Measurements from ENCODE around the gene PTPRO.

Gene PTPRO

DNA sequence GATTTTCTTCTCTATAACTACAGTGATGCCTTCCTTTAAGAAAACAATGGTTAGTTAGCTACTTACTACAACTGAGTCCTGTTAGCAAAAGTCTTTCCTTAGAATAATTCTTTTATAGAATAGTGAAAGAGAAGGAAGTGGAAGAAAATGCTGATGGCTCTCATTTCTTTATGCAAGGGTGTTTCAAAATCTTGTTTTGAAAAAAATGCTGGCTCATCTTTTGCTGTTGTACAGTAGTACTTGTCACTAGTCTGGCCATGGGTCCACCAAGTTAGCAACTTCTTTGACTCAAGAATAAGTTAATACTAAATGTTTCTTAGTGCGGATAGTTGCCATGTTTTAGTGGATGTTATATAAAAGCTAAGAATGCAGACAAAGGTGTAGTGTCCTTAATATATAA lies 225.4 kb downstream of the PTPRO start:
- Histone ChIP-seq H3K23ac (ENCODE audit: low read length) (no peak overlapping the region), H3K18ac (ENCODE audit: low read length) (no peak overlapping the region), H3K4ac (ENCODE audit: low read depth, low read length) (no peak overlapping the region), H2AK5ac (ENCODE audit: low read length) (no peak overlapping the region), H3K27me3 (ENCODE audit: insufficient read depth, low read length, poor library complexity) (no peaks in the 10 kb centered on the region), H3K79me2 (ENCODE audit: control insufficient read depth, insufficient read depth, low read length) (no peaks in the 10 kb centered on the region), H4K8ac (ENCODE audit: low read depth, low read length) (no peak overlapping the region), H3K4me2 (ENCODE audit: low read length) (no peak overlapping the region), H3K56ac (ENCODE audit: low read length) (no peak overlapping the region), H2BK5ac (ENCODE audit: low read length) (no peak overlapping the region), H3K27ac (ENCODE audit: low read depth, low read length) (no peak overlapping the region), H2BK120ac (ENCODE audit: low read depth, low read length) (no peak overlapping the region), H3K36me3 (ENCODE audit: control insufficient read depth, insufficient read depth, low read length) (no peaks in the 10 kb centered on the region), H4K5ac (ENCODE audit: low read length) (no peak overlapping the region), H2BK15ac (replicated peaks; ENCODE audit: low read depth) (no peak overlapping the region), H3K4me3 (ENCODE audit: low read length) (no peak overlapping the region), H3K79me1 (ENCODE audit: low read length) (no peaks in the 10 kb centered on the region), H3K9ac (ENCODE audit: low read length) (no peak overlapping the region), H3K4me1 (ENCODE audit: control insufficient read depth, low read depth, low read length) (no peaks in the 10 kb centered on the region)
- no CpG with 5 or more reads among the region's 1 CpG for WGBS (ENCODE audit: extremely low coverage, insufficient coverage, low lambda C conversion rate)
- DNase-seq: no peak

DNA sequence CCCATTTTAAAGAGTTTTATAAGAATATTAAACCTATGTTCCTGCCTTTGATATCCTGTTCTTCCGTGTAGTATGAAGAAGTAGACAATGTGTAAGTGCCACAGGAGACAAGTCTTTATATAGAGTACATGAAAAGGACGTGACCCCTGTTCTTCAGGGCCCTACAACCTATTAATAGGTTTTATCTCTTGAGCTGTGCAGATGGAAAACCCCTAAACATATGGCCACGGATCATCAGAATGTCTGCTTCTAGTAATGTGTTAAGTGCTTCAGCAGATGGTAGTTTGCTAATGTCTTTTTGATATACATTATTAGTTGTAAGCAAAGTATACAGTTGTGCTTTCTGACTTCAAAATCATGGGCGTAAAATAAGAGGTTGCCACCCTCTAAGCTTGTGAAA lies 228.5 kb downstream of the PTPRO start:
- Histone ChIP-seq H3K27me3 (ENCODE audit: insufficient read depth, low read length, poor library complexity) (no peaks in the 10 kb centered on the region), H2BK15ac (replicated peaks; ENCODE audit: low read depth) (no peak overlapping the region), H3K4me1 (ENCODE audit: control insufficient read depth, low read depth, low read length) (no peaks in the 10 kb centered on the region), H2AK5ac (ENCODE audit: low read length) (no peak overlapping the region), H3K56ac (ENCODE audit: low read length) (no peak overlapping the region), H3K79me2 (ENCODE audit: control insufficient read depth, insufficient read depth, low read length) (no peaks in the 10 kb centered on the region), H3K27ac (ENCODE audit: low read depth, low read length) (no peak overlapping the region), H4K8ac (ENCODE audit: low read depth, low read length) (no peak overlapping the region), H3K4ac (ENCODE audit: low read depth, low read length) (no peak overlapping the region), H3K23ac (ENCODE audit: low read length) (no peak overlapping the region), H3K9ac (ENCODE audit: low read length) (no peak overlapping the region), H3K4me3 (ENCODE audit: low read length) (no peak overlapping the region), H2BK120ac (ENCODE audit: low read depth, low read length) (no peak overlapping the region), H2BK5ac (ENCODE audit: low read length) (no peak overlapping the region), H3K4me2 (ENCODE audit: low read length) (no peak overlapping the region), H3K79me1 (ENCODE audit: low read length) (no peaks in the 10 kb centered on the region), H4K5ac (ENCODE audit: low read length) (no peak overlapping the region), H3K36me3 (ENCODE audit: control insufficient read depth, insufficient read depth, low read length) (no peaks in the 10 kb centered on the region), H3K18ac (ENCODE audit: low read length) (no peak overlapping the region)
- no CpG with 5 or more reads among the region's 4 CpGs for WGBS (ENCODE audit: extremely low coverage, insufficient coverage, low lambda C conversion rate)
- no peak for DNase-seq

DNA sequence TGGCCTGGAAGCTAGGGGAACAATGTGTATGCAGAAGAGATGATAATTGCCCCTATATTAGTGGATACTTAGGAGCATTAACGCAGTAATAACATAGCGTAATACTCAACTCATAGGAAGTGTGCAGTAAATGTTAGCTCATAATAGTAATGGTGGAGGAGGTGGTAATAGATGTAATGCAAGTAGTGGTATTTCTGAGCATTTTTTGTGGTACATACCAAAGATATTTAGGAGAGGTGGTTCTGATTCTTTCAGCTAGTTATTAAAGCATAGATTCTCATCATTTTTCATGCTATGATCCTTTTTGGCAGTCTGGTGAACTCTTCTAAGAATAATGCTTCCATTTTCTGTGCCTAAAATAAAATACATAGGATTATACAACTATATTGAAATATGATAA lies 233.1 kb downstream of the PTPRO start:
- Histone ChIP-seq H4K5ac (ENCODE audit: low read length) (no peak overlapping the region), H4K8ac (ENCODE audit: low read depth, low read length) (no peak overlapping the region), H3K4ac (ENCODE audit: low read depth, low read length) (no peak overlapping the region), H3K56ac (ENCODE audit: low read length) (no peak overlapping the region), H3K9ac (ENCODE audit: low read length) (no peak overlapping the region), H2AK5ac (ENCODE audit: low read length) (no peak overlapping the region), H3K4me2 (ENCODE audit: low read length) (no peak overlapping the region), H3K79me2 (ENCODE audit: control insufficient read depth, insufficient read depth, low read length) (no peaks in the 10 kb centered on the region), H3K4me1 (ENCODE audit: control insufficient read depth, low read depth, low read length) (no peaks in the 10 kb centered on the region), H3K27ac (ENCODE audit: low read depth, low read length) (no peak overlapping the region), H3K27me3 (ENCODE audit: insufficient read depth, low read length, poor library complexity) (no peaks in the 10 kb centered on the region), H3K36me3 (ENCODE audit: control insufficient read depth, insufficient read depth, low read length) (no peaks in the 10 kb centered on the region), H2BK5ac (ENCODE audit: low read length) (no peak overlapping the region), H3K23ac (ENCODE audit: low read length) (no peak overlapping the region), H3K18ac (ENCODE audit: low read length) (no peak overlapping the region), H3K4me3 (ENCODE audit: low read length) (no peak overlapping the region), H3K79me1 (ENCODE audit: low read length) (no peaks in the 10 kb centered on the region), H2BK15ac (replicated peaks; ENCODE audit: low read depth) (no peak overlapping the region), H2BK120ac (ENCODE audit: low read depth, low read length) (no peak overlapping the region)
- no CpG with 5 or more reads among the region's 2 CpGs for WGBS (ENCODE audit: extremely low coverage, insufficient coverage, low lambda C conversion rate)
- no peak for DNase-seq

DNA sequence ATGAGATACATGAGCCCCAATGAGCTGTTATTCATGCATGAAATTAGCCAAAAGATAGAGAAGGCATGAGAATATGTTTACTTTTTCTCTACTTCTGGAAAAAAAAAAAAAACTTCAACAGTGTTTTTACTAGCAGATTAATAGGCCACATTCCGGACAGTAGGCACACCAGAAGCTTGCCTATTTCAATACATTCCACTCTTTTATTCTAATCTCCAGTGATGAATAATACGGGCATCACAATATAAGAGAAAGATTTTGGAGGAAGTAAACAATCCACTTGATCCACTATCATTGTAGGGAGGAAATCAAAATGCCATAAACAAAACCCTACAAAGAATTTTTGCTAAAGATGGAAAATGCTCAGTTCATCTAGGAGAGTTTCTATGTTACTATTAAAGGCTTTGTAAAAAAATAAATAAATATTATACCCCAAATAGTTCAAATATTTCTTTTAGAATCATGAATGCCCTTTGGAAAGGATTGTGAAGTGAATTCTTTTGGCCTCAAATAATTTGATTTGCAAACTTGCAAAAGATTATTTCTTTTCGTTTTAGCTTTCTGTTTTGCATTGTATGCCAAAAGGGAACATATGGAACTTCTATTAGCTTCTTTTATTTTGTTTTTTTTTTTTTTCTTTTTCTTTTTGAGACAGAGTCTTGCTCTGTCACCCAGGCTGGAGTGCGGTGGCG lies 234.2 kb downstream of the PTPRO start:
- Histone ChIP-seq H3K27me3 (ENCODE audit: insufficient read depth, low read length, poor library complexity) (no peaks in the 10 kb centered on the region), H3K4me1 (ENCODE audit: control insufficient read depth, low read depth, low read length) (no peaks in the 10 kb centered on the region), H3K9ac (ENCODE audit: low read length) (no peak overlapping the region), H3K27ac (ENCODE audit: low read depth, low read length) (no peak overlapping the region), H3K23ac (ENCODE audit: low read length) (no peak overlapping the region), H3K56ac (ENCODE audit: low read length) (no peak overlapping the region), H3K18ac (ENCODE audit: low read length) (no peak overlapping the region), H2AK5ac (ENCODE audit: low read length) (no peak overlapping the region), H3K79me1 (ENCODE audit: low read length) (no peaks in the 10 kb centered on the region), H3K79me2 (ENCODE audit: control insufficient read depth, insufficient read depth, low read length) (no peaks in the 10 kb centered on the region), H3K4me3 (ENCODE audit: low read length) (no peak overlapping the region), H2BK5ac (ENCODE audit: low read length) (no peak overlapping the region), H2BK15ac (replicated peaks; ENCODE audit: low read depth) (no peak overlapping the region), H3K4ac (ENCODE audit: low read depth, low read length) (no peak overlapping the region), H3K4me2 (ENCODE audit: low read length) (no peak overlapping the region), H4K8ac (ENCODE audit: low read depth, low read length) (no peak overlapping the region), H2BK120ac (ENCODE audit: low read depth, low read length) (no peak overlapping the region), H3K36me3 (ENCODE audit: control insufficient read depth, insufficient read depth, low read length) (no peaks in the 10 kb centered on the region), H4K5ac (ENCODE audit: low read length) (no peak overlapping the region)
- no CpG with 5 or more reads among the region's 5 CpGs for WGBS (ENCODE audit: extremely low coverage, insufficient coverage, low lambda C conversion rate)
- no peak for DNase-seq

DNA sequence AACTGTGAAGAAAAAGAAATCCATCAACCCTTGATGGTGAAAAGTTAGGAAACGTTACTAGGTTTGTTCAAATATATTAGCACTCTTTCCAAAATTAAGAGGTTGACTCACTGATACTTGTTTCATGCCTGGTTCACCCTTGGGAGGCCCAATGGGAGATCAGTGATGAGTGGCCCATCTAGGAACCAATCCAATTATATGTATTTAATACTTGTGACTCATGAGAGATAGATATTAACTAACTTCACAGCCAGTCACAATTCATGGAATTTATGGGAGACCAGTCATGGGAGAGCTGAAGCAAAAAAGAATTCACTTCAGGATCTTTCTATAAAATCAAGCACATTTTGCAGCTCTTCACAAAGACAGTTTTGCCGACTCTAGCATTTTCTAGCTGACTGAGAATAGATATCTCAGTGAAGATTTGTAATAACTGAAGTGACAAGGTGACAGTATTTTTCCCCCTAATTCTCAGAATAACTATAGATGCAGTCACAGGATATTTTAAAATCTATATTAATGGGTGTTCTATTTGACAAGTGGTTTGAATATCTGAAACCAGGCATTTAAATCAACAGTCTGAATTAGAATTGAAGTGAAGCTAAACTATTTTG lies 236.7 kb downstream of the PTPRO start:
- Histone ChIP-seq H3K4me2 (ENCODE audit: low read length) (no peak overlapping the region), H2BK120ac (ENCODE audit: low read depth, low read length) (no peak overlapping the region), H4K5ac (ENCODE audit: low read length) (no peak overlapping the region), H3K4me1 (ENCODE audit: control insufficient read depth, low read depth, low read length) (no peaks in the 10 kb centered on the region), H2AK5ac (ENCODE audit: low read length) (no peak overlapping the region), H3K27ac (ENCODE audit: low read depth, low read length) (no peak overlapping the region), H3K79me2 (ENCODE audit: control insufficient read depth, insufficient read depth, low read length) (no peaks in the 10 kb centered on the region), H2BK5ac (ENCODE audit: low read length) (no peak overlapping the region), H3K4me3 (ENCODE audit: low read length) (no peak overlapping the region), H3K9ac (ENCODE audit: low read length) (no peak overlapping the region), H3K36me3 (ENCODE audit: control insufficient read depth, insufficient read depth, low read length) (no peaks in the 10 kb centered on the region), H3K4ac (ENCODE audit: low read depth, low read length) (no peak overlapping the region), H3K79me1 (ENCODE audit: low read length) (no peaks in the 10 kb centered on the region), H3K23ac (ENCODE audit: low read length) (no peak overlapping the region), H3K18ac (ENCODE audit: low read length) (no peak overlapping the region), H3K56ac (ENCODE audit: low read length) (no peak overlapping the region), H3K27me3 (ENCODE audit: insufficient read depth, low read length, poor library complexity) (no peaks in the 10 kb centered on the region), H2BK15ac (replicated peaks; ENCODE audit: low read depth) (no peak overlapping the region), H4K8ac (ENCODE audit: low read depth, low read length) (no peak overlapping the region)
- no CpG with 5 or more reads among the region's 2 CpGs for WGBS (ENCODE audit: extremely low coverage, insufficient coverage, low lambda C conversion rate)
- no peak for DNase-seq

DNA sequence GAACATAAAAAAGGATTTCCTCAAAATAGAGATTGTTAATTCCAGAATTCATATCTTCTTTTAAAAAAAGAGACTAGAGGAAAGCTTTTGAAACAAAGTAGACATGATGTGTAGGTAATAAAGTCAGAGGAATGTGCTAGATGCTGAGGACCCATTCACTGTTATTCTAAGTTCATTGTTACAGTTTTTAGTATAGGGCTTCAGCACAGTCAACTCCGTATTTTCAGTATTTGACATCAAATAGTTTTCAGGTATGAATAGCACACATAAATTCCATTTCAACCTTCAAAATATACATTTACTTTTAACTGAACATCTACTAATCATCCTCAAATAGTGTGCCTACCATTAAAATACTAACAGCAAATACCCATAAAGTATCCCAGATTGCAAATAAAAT lies 239.1 kb downstream of the PTPRO start:
- WGBS (ENCODE audit: extremely low coverage, insufficient coverage, low lambda C conversion rate): no CpG with 5 or more reads among the region's 1 CpG
- no peak overlapping the region for H3K4me3 ChIP-seq (ENCODE audit: low read length)
- no peak overlapping the region for H4K8ac ChIP-seq (ENCODE audit: low read depth, low read length)
- no peak overlapping the region for H3K27ac ChIP-seq (ENCODE audit: low read depth, low read length)
- H3K18ac ChIP-seq (ENCODE audit: low read length): no peak overlapping the region
- no peaks in the 10 kb centered on the region for H3K27me3 ChIP-seq (ENCODE audit: insufficient read depth, low read length, poor library complexity)
- no peaks in the 10 kb centered on the region for H3K79me1 ChIP-seq (ENCODE audit: low read length)
- H3K23ac ChIP-seq (ENCODE audit: low read length): no peak overlapping the region
- no peaks in the 10 kb centered on the region for H3K36me3 ChIP-seq (ENCODE audit: control insufficient read depth, insufficient read depth, low read length)
- no peak overlapping the region for H2BK5ac ChIP-seq (ENCODE audit: low read length)
- no peak overlapping the region for H2BK120ac ChIP-seq (ENCODE audit: low read depth, low read length)
- no peak overlapping the region for H3K56ac ChIP-seq (ENCODE audit: low read length)
- H3K9ac ChIP-seq (ENCODE audit: low read length): no peak overlapping the region
- no peaks in the 10 kb centered on the region for H3K79me2 ChIP-seq (ENCODE audit: control insufficient read depth, insufficient read depth, low read length)
- H3K4ac ChIP-seq (ENCODE audit: low read depth, low read length): no peak overlapping the region
- no peak overlapping the region for H2AK5ac ChIP-seq (ENCODE audit: low read length)
- H3K4me1 ChIP-seq (ENCODE audit: control insufficient read depth, low read depth, low read length): no peaks in the 10 kb centered on the region
- no peak overlapping the region for H4K5ac ChIP-seq (ENCODE audit: low read length)
- no peak overlapping the region for H2BK15ac ChIP-seq (replicated peaks; ENCODE audit: low read depth)
- no peak overlapping the region for H3K4me2 ChIP-seq (ENCODE audit: low read length)
- no peak for DNase-seq
